Endothelial cell of umbilical vein (primary cell): ENCODE measurements around the gene SATB2. TPM values are rescaled to one million over a fixed set of nuclear protein-coding genes. Genes with fewer than 3 reads are reported as not detected.

Experiments
- BruUV-seq: library from RNA; stranded (reverse); fragments of 400-500 nt; replicated peaks from 2 replicates; lab custom pipeline; 2021; lab: Mats Ljungman, UMichigan
- CTCF ChIA-PET: fragments of 300-600, 350-600 bp; sonication (Branson Sonifier 250); formaldehyde crosslinking; loops from one replicate; lab custom pipeline; 2021; ENCODE audit warnings: antibody characterized with exemption, inconsistent platforms; lab: Charles Lee
- POLR2A ChIA-PET: fragments of 300-600, 350-600 bp; sonication (Branson Sonifier 250); formaldehyde crosslinking; loops from one replicate; lab custom pipeline; 2021; ENCODE audit warnings: antibody characterized with exemption, inconsistent platforms; lab: Charles Lee
- DNase-seq: peaks from one replicate; pipeline ENCODE4 v3.0.0-alpha.2; 2011; ENCODE audit warnings: low read depth, low spot score
- FAIRE-seq: peaks from 2 replicates; lab custom pipeline; 2011; peaks lifted over from hg19 to GRCh38; lab: Jason Lieb, UNC
- H2AFZ ChIP-seq: 2 replicates; pipeline ENCODE4 v1.6.0; 2012; ENCODE audit warnings: low read depth, low read length, control low read depth, inconsistent platforms
- H3K27ac ChIP-seq: 2 replicates; pipeline ENCODE4 v1.5.1; 2011; ENCODE audit warnings: low read depth, mild to moderate bottlenecking, control low read depth, low read length, moderate library complexity; ENCODE audit not compliant: insufficient read depth
- H3K27me3 ChIP-seq, 2 experiments: 2 replicates each; pipeline versions ENCODE4 v1.6.0 to v1.6.1; 2011; ENCODE audit warnings: low read length in 2 of 2, mixed read lengths in 1 of 2; ENCODE audit not compliant: control insufficient read depth in 2 of 2, insufficient read depth in 2 of 2
- H3K36me3 ChIP-seq, 2 experiments: 2 replicates in 1 of 2; 3 replicates in 1 of 2; pipeline ENCODE4 v1.5.1; 2011; ENCODE audit warnings: low read length in 2 of 2, mild to moderate bottlenecking in 1 of 2, moderate library complexity in 1 of 2; ENCODE audit not compliant: control insufficient read depth in 2 of 2, insufficient read depth in 2 of 2; ENCODE audit errors: extremely low read depth in 1 of 2
- H3K4me1 ChIP-seq: 3 replicates; pipeline ENCODE4 v1.5.1; 2011; ENCODE audit warnings: mild to moderate bottlenecking, low read length; ENCODE audit not compliant: control insufficient read depth, insufficient read depth; ENCODE audit errors: extremely low read depth
- H3K4me2 ChIP-seq: 2 replicates; pipeline ENCODE4 v1.6.1; 2011; ENCODE audit warnings: low read length, control low read depth, mixed read lengths; ENCODE audit not compliant: insufficient read depth
- H3K4me3 ChIP-seq, 3 experiments: fragments of 200-600 bp in 1 of 3; sonication (generic), shearing (Covaris generic) in 1 of 3; replicated peaks in 1 of 3; 2 replicates each; pipeline ENCODE4 v1.5.1; 2011 to 2016; ENCODE audit warnings: control low read depth in 3 of 3, low read length in 3 of 3, mild to moderate bottlenecking in 2 of 3, inconsistent platforms in 1 of 3, low read depth in 1 of 3, moderate library complexity in 1 of 3; ENCODE audit not compliant: insufficient read depth in 1 of 3
- H3K79me2 ChIP-seq: 2 replicates; pipeline ENCODE4 v1.6.0; 2012; ENCODE audit warnings: low read length, inconsistent platforms; ENCODE audit not compliant: control insufficient read depth, insufficient read depth
- H3K9ac ChIP-seq: replicated peaks from 2 replicates; pipeline ENCODE3; 2011; ENCODE audit warnings: low read length, control low read depth; ENCODE audit not compliant: insufficient read depth; ENCODE audit errors: extremely low read depth
- H3K9me1 ChIP-seq: replicated peaks from 3 replicates; pipeline ENCODE4 v1.6.0; 2011; ENCODE audit warnings: mild to moderate bottlenecking, low read length; ENCODE audit not compliant: control insufficient read depth, insufficient read depth; ENCODE audit errors: extremely low read depth
- H3K9me3 ChIP-seq: replicated peaks from 2 replicates; pipeline ENCODE4 v1.5.1; 2012; ENCODE audit warnings: low read length, inconsistent platforms; ENCODE audit not compliant: control insufficient read depth, insufficient read depth
- H4K20me1 ChIP-seq: replicated peaks from 2 replicates; pipeline ENCODE3; 2011; ENCODE audit warnings: mild to moderate bottlenecking, low read length; ENCODE audit not compliant: control insufficient read depth, insufficient read depth; ENCODE audit errors: extremely low read depth
- CTCF ChIP-seq, 2 donors: IDR thresholded peaks; 1 replicate in 1 of 2; 2 replicates in 1 of 2; pipeline ENCODE4 v1.5.1; 2011; ENCODE audit warnings: low read length in 2 of 2, mild to moderate bottlenecking in 2 of 2, moderate library complexity in 2 of 2, control low read depth in 1 of 2, inconsistent platforms in 1 of 2, low read depth in 1 of 2; ENCODE audit not compliant: insufficient read depth in 1 of 2; ENCODE audit errors: extremely low read depth in 1 of 2
- EZH2 ChIP-seq: IDR thresholded peaks from 2 replicates; pipeline ENCODE4 v1.6.1; 2012; ENCODE audit warnings: borderline replicate concordance, low read depth, mild to moderate bottlenecking, moderate library complexity, low read length, inconsistent platforms; ENCODE audit not compliant: severe bottlenecking
- FOS ChIP-seq: IDR thresholded peaks from 2 replicates; pipeline ENCODE4 v1.6.1; 2011; ENCODE audit warnings: mild to moderate bottlenecking, low read length, moderate library complexity, borderline replicate concordance; ENCODE audit not compliant: insufficient read depth
- GATA2 ChIP-seq: IDR thresholded peaks from 2 replicates; pipeline ENCODE4 v1.7.0; 2011; ENCODE audit warnings: low read depth, mild to moderate bottlenecking, moderate library complexity, mixed read lengths, low read length; ENCODE audit not compliant: insufficient read length, insufficient read depth
- JUN ChIP-seq: IDR thresholded peaks from 2 replicates; pipeline ENCODE4 v1.6.1; 2011; ENCODE audit warnings: borderline replicate concordance, low read depth; ENCODE audit not compliant: insufficient read length, insufficient read depth
- MYC ChIP-seq: IDR thresholded peaks from one replicate; pipeline ENCODE4 v1.6.1; 2011; ENCODE audit warnings: mild to moderate bottlenecking, low read depth, low read length
- POLR2A ChIP-seq: IDR thresholded peaks from 2 replicates; pipeline ENCODE4 v1.6.1; 2012; ENCODE audit warnings: low read depth, mild to moderate bottlenecking, control low read depth, low read length
- POLR2AphosphoS5 ChIP-seq: IDR thresholded peaks from 2 replicates; pipeline ENCODE4 v1.6.1; 2012; ENCODE audit warnings: low read depth, mild to moderate bottlenecking, control low read depth, low read length, moderate library complexity; ENCODE audit not compliant: insufficient read depth
- dilution Hi-C: fragments of 300-500 bp; cut with MboI; formaldehyde crosslinking; loops from one replicate; pipeline ENCODE4 v1.15.0; 2019; ENCODE audit warnings: low sequenced_read_pairs; ENCODE audit not compliant: extremely low pct_ligation_motif_present
- intact Hi-C: fragments of 100-400 bp; cut with micrococcal nuclease; formaldehyde crosslinking; loops from one replicate; pipeline ENCODE4 v1.10.0; 2022
- polyA plus RNA-seq, 4 experiments: library from polyadenylated mRNA; depleted of rRNA in 3 of 4; stranded (reverse) in 3 of 4; unstranded in 1 of 4; fragments of >200 nt; gene quantifications; 2 replicates each; pipeline versions ENCODE4 v1.2.1 to v1.2.3, GENCODE V29; 2011 to 2012; ENCODE audit warnings: missing spikeins in 1 of 4
- total RNA-seq: library from RNA; stranded (reverse); gene quantifications from 2 replicates; pipeline ENCODE4 v1.2.3, GENCODE V29; 2021
- TF ChIP-seq, protein P1 (sequence below): IDR thresholded peaks from 2 replicates; pipeline ENCODE4 v1.6.1; 2011; ENCODE audit not compliant: insufficient read depth, insufficient read length

The SATB2 gene
- total and polyA plus RNA-seq, 2 donors (not counting 3 experiments of a cell fraction or from before 2014, with no cell fraction given) = 0.47 to 1.1 TPM

GRCh38 chr2:199477277-199477834 lies 19.6 kb upstream of the SATB2 start:
- H3K79me2 ChIP-seq = no peaks in the 10 kb centered on the region
- no peak overlapping the region for H3K4me2 ChIP-seq
- H3K27me3 ChIP-seq = peaks cover 9 to 13% of the 10 kb centered on the region in 2 experiments
- H3K27ac ChIP-seq = no peak overlapping the region
- no peaks in the 10 kb centered on the region for H3K9me1 ChIP-seq
- intact Hi-C loops = no loop called here
- DNase-seq (no peak), FAIRE-seq (no peak)
- no peak for TF ChIP-seq JUN
- TF ChIP-seq, protein P1, sequence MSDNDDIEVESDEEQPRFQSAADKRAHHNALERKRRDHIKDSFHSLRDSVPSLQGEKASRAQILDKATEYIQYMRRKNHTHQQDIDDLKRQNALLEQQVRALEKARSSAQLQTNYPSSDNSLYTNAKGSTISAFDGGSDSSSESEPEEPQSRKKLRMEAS = no peak
- TF ChIP-seq GATA2 = no peak
- TF ChIP-seq POLR2AphosphoS5 = no peak
- no peak for TF ChIP-seq MYC
- no peak for TF ChIP-seq EZH2
- no peak for TF ChIP-seq CTCF (IDR thresholded peaks at IDR 0.05; ENCODE audit: extremely low read depth in 1 of 2, insufficient read depth in 1 of 2, low read depth in 1 of 2, low read length in 2 of 2)
- no peak for TF ChIP-seq POLR2A
- no peak for TF ChIP-seq FOS
- no peak overlapping the region for H2AFZ ChIP-seq
- no TSS peak for BruUV-seq
- ChIA-PET CTCF (interaction anchor here (1.2 to 6.1 kb wide), 3 partner anchors 8 to 1168 kb away, joined by 3 to 41 read pairs (median 4); no protein-coding TSS in a partner anchor), POLR2A (no interaction called here)
- no peak overlapping the region for H3K9ac ChIP-seq
- H3K9me3 ChIP-seq = no peaks in the 10 kb centered on the region
- no peaks in the 10 kb centered on the region for H3K4me1 ChIP-seq
- H3K4me3 ChIP-seq = no peak overlapping the region
- no peaks in the 10 kb centered on the region for H3K36me3 ChIP-seq
- dilution Hi-C loops = no loop called here
- no peaks in the 10 kb centered on the region for H4K20me1 ChIP-seq
